OCI-LY3 (cell line): ENCODE measurements around the gene RPS21.

Experiments used
- H2AFZ ChIP-seq: fragments of 200-600, 300-600 bp; shearing (Covaris generic); 2 replicates; pipeline ENCODE4 v1.6.0; 2014; ENCODE audit warnings: antibody characterized with exemption, low read depth, low read length
- H3K27ac ChIP-seq: fragments of 200-600, 300-600 bp; sonication (generic); 2 replicates; pipeline ENCODE4 v1.5.1; 2014; ENCODE audit warnings: mild to moderate bottlenecking, low read length, moderate library complexity, mixed read lengths
- H3K27me3 ChIP-seq: fragments of 200-600, 300-600 bp; sonication (generic); 2 replicates; pipeline ENCODE4 v1.6.1; 2014; ENCODE audit warnings: low read depth, low read length, mixed read lengths
- H3K36me3 ChIP-seq: fragments of 200-600, 300-600 bp; sonication (generic); replicated peaks from 2 replicates; pipeline ENCODE3; 2014; ENCODE audit warnings: low read depth, low read length, mixed read lengths
- H3K4me1 ChIP-seq: fragments of 300-600, 200-600 bp; sonication (generic); 2 replicates; pipeline ENCODE4 v1.6.1; 2014; ENCODE audit warnings: low read length, mixed read lengths
- H3K4me2 ChIP-seq: fragments of 200-600, 300-600 bp; sonication (generic); 2 replicates; pipeline ENCODE4 v1.6.1; 2014; ENCODE audit warnings: low read length, mixed read lengths
- H3K4me3 ChIP-seq: fragments of 300-600, 200-600 bp; sonication (generic); 2 replicates; pipeline ENCODE4 v1.5.1; 2014; ENCODE audit warnings: antibody characterized with exemption, mild to moderate bottlenecking, low read length, moderate library complexity
- H3K79me2 ChIP-seq: fragments of 300-600, 200-600 bp; shearing (Covaris generic); 2 replicates; pipeline ENCODE4 v1.6.1; 2014; ENCODE audit warnings: mild to moderate bottlenecking, low read length, mixed read lengths
- H3K9ac ChIP-seq: fragments of 300-600, 200-600 bp; shearing (Covaris generic); 2 replicates; pipeline ENCODE4 v1.6.0; 2014; ENCODE audit warnings: mild to moderate bottlenecking, low read length, moderate library complexity
- H3K9me3 ChIP-seq: fragments of 200-600, 300-600 bp; shearing (Covaris generic); 2 replicates; pipeline ENCODE4 v1.6.1; 2014; ENCODE audit warnings: low read length, mixed read lengths; ENCODE audit not compliant: insufficient read depth
- H4K20me1 ChIP-seq: fragments of 200-600, 300-600 bp; sonication (generic); 2 replicates; pipeline ENCODE4 v1.6.1; 2016; ENCODE audit warnings: low read length, mixed read lengths; ENCODE audit not compliant: insufficient read depth
- CTCF ChIP-seq: fragments of 200-600, 300-600 bp; sonication (generic); IDR thresholded peaks from 2 replicates; pipeline ENCODE4 v1.5.1; 2014; ENCODE audit warnings: antibody characterized with exemption, low read length, low read depth
- EZH2phosphoT487 ChIP-seq: fragments of 200-600 bp; shearing (Covaris generic); IDR thresholded peaks from 2 replicates; pipeline ENCODE4 v1.6.1; 2018; ENCODE audit warnings: antibody characterized with exemption, mixed run types, low read depth

The RPS21 gene

GRCh38 chr20:62346398-62347150 lies 40.3 kb upstream of the RPS21 start:
- Histone ChIP-seq H3K4me2 (no peak overlapping the region), H3K79me2 (no peaks in the 10 kb centered on the region), H3K9me3 (no peaks in the 10 kb centered on the region), H3K27me3 (no peaks in the 10 kb centered on the region), H3K27ac (no peak overlapping the region), H3K36me3 (peaks cover 2% of the 10 kb centered on the region), H3K4me3 (no peak overlapping the region), H3K9ac (no peak overlapping the region), H3K4me1 (no peaks in the 10 kb centered on the region), H4K20me1 (no peaks in the 10 kb centered on the region), H2AFZ (no peak overlapping the region)
- TF ChIP-seq CTCF (no peak), EZH2phosphoT487 (no peak)

- Histone ChIP-seq H3K27me3 (no peaks in the 10 kb centered on the region), H2AFZ (no peak overlapping the region), H3K9me3 (no peaks in the 10 kb centered on the region), H4K20me1 (no peaks in the 10 kb centered on the region), H3K79me2 (no peaks in the 10 kb centered on the region), H3K9ac (no peak overlapping the region), H3K4me1 (no peaks in the 10 kb centered on the region), H3K4me3 (no peak overlapping the region), H3K27ac (no peak overlapping the region), H3K4me2 (no peak overlapping the region), H3K36me3 (peaks cover 2% of the 10 kb centered on the region)
- TF ChIP-seq EZH2phosphoT487 (no peak), CTCF (no peak)
Measured at GRCh38 chr20:62347151-62347404, 39.8 kb upstream of the RPS21 start.

- H3K9me3 ChIP-seq: no peaks in the 10 kb centered on the region
- H3K79me2 ChIP-seq: no peaks in the 10 kb centered on the region
- TF ChIP-seq EZH2phosphoT487 (no peak), CTCF (no peak)
- H3K27ac ChIP-seq: no peak overlapping the region
- no peaks in the 10 kb centered on the region for H3K27me3 ChIP-seq
- no peak overlapping the region for H2AFZ ChIP-seq
- H3K36me3 ChIP-seq: peaks cover 2% of the 10 kb centered on the region
- H3K9ac ChIP-seq: no peak overlapping the region
- H3K4me1 ChIP-seq: no peaks in the 10 kb centered on the region
- H3K4me2 ChIP-seq: no peak overlapping the region
- H4K20me1 ChIP-seq: no peaks in the 10 kb centered on the region
- H3K4me3 ChIP-seq: no peak overlapping the region
Measured at GRCh38 chr20:62347445-62347844, 39.5 kb upstream of the RPS21 start.

- Histone ChIP-seq H3K36me3 (peaks cover 2% of the 10 kb centered on the region), H3K27me3 (no peaks in the 10 kb centered on the region)
Measured at GRCh38 chr20:62348604-62349003, 38.3 kb upstream of the RPS21 start.

More at GRCh38 chr20:62348604-62349003, 38.3 kb upstream of the RPS21 start:
- TF ChIP-seq EZH2phosphoT487: no peak
- Histone ChIP-seq H3K9ac (no peak overlapping the region), H3K4me2 (no peak overlapping the region), H3K79me2 (no peaks in the 10 kb centered on the region), H3K4me1 (no peaks in the 10 kb centered on the region), H3K4me3 (no peak overlapping the region), H3K27ac (no peak overlapping the region), H4K20me1 (no peaks in the 10 kb centered on the region), H3K9me3 (no peaks in the 10 kb centered on the region), H2AFZ (no peak overlapping the region)
